GM23338 (cell line): ENCODE results near the gene LEMD2. TPM values are rescaled to one million over a fixed set of nuclear protein-coding genes. Genes with fewer than 3 reads are reported as not detected.

Experiments used
- ATAC-seq: fragments of 200-7000 bp; cut with Tn5 transposase; 3 replicates; pipeline ENCODE4 v1.9.1; 2020
- DNase-seq: peaks from one replicate; pipeline ENCODE4 v3.0.0-alpha.2; 2015; ENCODE audit warnings: low spot score
- H2AFZ ChIP-seq: fragments of 200-600 bp; sonication (generic); 2 replicates; pipeline ENCODE4 v1.8.0; 2016; ENCODE audit warnings: antibody characterized with exemption, mild to moderate bottlenecking, moderate library complexity
- H3F3A ChIP-seq: fragments of 200-600 bp; sonication (generic); replicated peaks from 2 replicates; pipeline ENCODE4 v1.8.0; 2017; ENCODE audit warnings: antibody characterized with exemption, mixed run types, low read depth
- H3K27ac ChIP-seq: fragments of 200-600 bp; sonication (generic); 2 replicates; pipeline ENCODE4 v1.6.1; 2016; ENCODE audit warnings: low read depth
- H3K27me3 ChIP-seq: fragments of 200-600 bp; sonication (generic); 2 replicates; pipeline ENCODE4 v1.8.0; 2016; ENCODE audit warnings: mild to moderate bottlenecking, mixed run types, moderate library complexity; ENCODE audit not compliant: insufficient read depth
- H3K36me3 ChIP-seq: fragments of 200-600 bp; sonication (generic); 2 replicates; pipeline ENCODE4 v1.8.0; 2016; ENCODE audit warnings: mild to moderate bottlenecking; ENCODE audit not compliant: insufficient read depth
- H3K4me1 ChIP-seq: fragments of 200-600 bp; sonication (generic); 2 replicates; pipeline ENCODE4 v1.8.0; 2016; ENCODE audit warnings: mild to moderate bottlenecking, moderate library complexity; ENCODE audit not compliant: insufficient read depth
- H3K4me2 ChIP-seq: fragments of 200-600 bp; sonication (generic); 2 replicates; pipeline ENCODE4 v1.7.1; 2017; ENCODE audit warnings: mixed run types
- H3K4me3 ChIP-seq: fragments of 200-600 bp; sonication (generic); 2 replicates; pipeline ENCODE4 v1.6.1; 2016; ENCODE audit warnings: mixed run types
- H3K79me2 ChIP-seq: fragments of 200-600 bp; sonication (generic); replicated peaks from 2 replicates; pipeline ENCODE4 v1.8.0; 2017; ENCODE audit warnings: mild to moderate bottlenecking; ENCODE audit not compliant: insufficient read depth
- H3K9me2 ChIP-seq: fragments of 200-600 bp; sonication (generic); 2 replicates; pipeline ENCODE4 v1.8.0; 2017; ENCODE audit not compliant: insufficient read depth
- H4K20me1 ChIP-seq: fragments of 200-600 bp; sonication (generic); replicated peaks from 2 replicates; pipeline ENCODE4 v1.8.0; 2017; ENCODE audit warnings: mild to moderate bottlenecking; ENCODE audit not compliant: insufficient read depth
- H3K27ac Mint-ChIP-seq: 2 replicates; pipeline ENCODE4 v1.8.0; 2020; ENCODE audit warnings: inconsistent platforms, mild to moderate bottlenecking, moderate library complexity, mixed read lengths
- H3K27me3 Mint-ChIP-seq: 3 replicates; pipeline ENCODE4 v1.8.0; 2022; ENCODE audit warnings: low read depth, mild to moderate bottlenecking, moderate library complexity, mixed read lengths, inconsistent platforms; ENCODE audit not compliant: insufficient read depth, poor library complexity
- H3K36me3 Mint-ChIP-seq: 3 replicates; pipeline ENCODE4 v1.8.0; 2021; ENCODE audit warnings: low read depth, mild to moderate bottlenecking, inconsistent platforms, moderate library complexity, mixed read lengths
- H3K4me1 Mint-ChIP-seq: 3 replicates; pipeline ENCODE4 v1.8.0; 2020; ENCODE audit warnings: mild to moderate bottlenecking, inconsistent platforms, mixed read lengths
- H3K4me3 Mint-ChIP-seq: 3 replicates; pipeline ENCODE4 v1.8.0; 2021; ENCODE audit warnings: moderate library complexity, mild to moderate bottlenecking, inconsistent platforms, mixed read lengths
- H3K9me3 Mint-ChIP-seq: 3 replicates; pipeline ENCODE4 v1.8.0; 2020; ENCODE audit warnings: moderate library complexity, mild to moderate bottlenecking, inconsistent platforms, mixed read lengths
- CREB1 ChIP-seq: fragments of 250-450 bp; sonication (Bioruptor Pico); IDR thresholded peaks from 2 replicates; pipeline ENCODE4 v1.5.0; 2020; ENCODE audit warnings: low read depth, mild to moderate bottlenecking, moderate library complexity
- EZH2 ChIP-seq: fragments of 200-600 bp; sonication (generic); IDR thresholded peaks from one replicate; pipeline ENCODE4 v1.8.0; 2017; ENCODE audit warnings: antibody characterized with exemption, mild to moderate bottlenecking, low read depth; ENCODE audit not compliant: unreplicated experiment
- JUNB ChIP-seq: IDR thresholded peaks from one replicate; pipeline ENCODE4 v1.6.1; 2016; ENCODE audit warnings: antibody characterized with exemption; ENCODE audit not compliant: unreplicated experiment
- NANOG ChIP-seq: IDR thresholded peaks from 2 replicates; pipeline ENCODE4 v1.6.1; 2016; ENCODE audit warnings: antibody characterized with exemption, borderline replicate concordance
- STAT1 ChIP-seq: IDR thresholded peaks from one replicate; pipeline ENCODE4 v1.6.1; 2016; ENCODE audit warnings: antibody characterized with exemption; ENCODE audit not compliant: unreplicated experiment
- ZNF114 ChIP-seq: fragments of 250-450 bp; sonication (Bioruptor Pico); IDR thresholded peaks from 2 replicates; pipeline ENCODE4 v1.5.0; 2020; ENCODE audit warnings: mild to moderate bottlenecking, moderate library complexity
- ZNF462 ChIP-seq: fragments of 250-450 bp; sonication (Bioruptor Pico); IDR thresholded peaks from 2 replicates; pipeline ENCODE4 v1.5.0; 2020; ENCODE audit warnings: mild to moderate bottlenecking, moderate library complexity
- polyA plus RNA-seq: library from polyadenylated mRNA; unstranded; fragments of >200 nt; fragmentation: Nextera tagmentation; extraction: Ambion mirVana; gene quantifications from 2 replicates; pipeline ENCODE4 v1.2.1, GENCODE V29; 2016
- total RNA-seq: library from RNA; depleted of rRNA; stranded (reverse); fragments of >200 nt; shearing (Covaris generic); gene quantifications from 2 replicates; pipeline ENCODE4 v1.2.3, GENCODE V29; 2014
- TF ChIP-seq, protein P1 (sequence below): IDR thresholded peaks from one replicate; pipeline ENCODE4 v1.6.1; 2018; ENCODE audit warnings: antibody characterized with exemption; ENCODE audit not compliant: unreplicated experiment
- TF ChIP-seq, protein P2 (sequence below), 2 experiments: fragments of 200-600 bp in 1 of 2; sonication (generic) in 1 of 2; conservative IDR thresholded peaks; 2 replicates each; pipeline versions ENCODE4 v1.5.1 to v1.6.1; 2016 to 2017; ENCODE audit warnings: antibody characterized with exemption in 2 of 2, low read depth in 2 of 2, mild to moderate bottlenecking in 2 of 2, moderate library complexity in 1 of 2

Gene LEMD2
- total and polyA plus RNA-seq, 2 experiments from 2014 or later = 28.6 to 64.7 TPM

DNA sequence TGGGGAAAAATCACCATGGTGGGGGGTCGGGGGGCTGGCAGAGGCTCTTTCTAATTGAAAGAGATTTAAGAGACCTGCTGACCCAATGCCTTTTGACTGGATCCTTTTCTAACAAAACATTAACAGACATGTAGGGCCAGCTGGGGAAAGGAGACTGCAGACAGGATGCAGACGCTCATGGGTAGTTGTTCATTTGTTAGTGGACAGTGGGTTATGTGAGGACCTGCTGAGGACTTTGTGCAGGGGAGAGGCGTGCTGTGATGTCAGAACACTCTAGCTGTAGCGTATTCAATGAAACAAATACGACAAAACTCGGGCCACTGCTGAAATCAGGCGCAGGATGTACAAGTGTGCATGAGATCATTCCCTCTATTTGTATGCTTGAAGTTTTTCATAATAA lies 43.4 kb downstream of the LEMD2 start:
- no peaks in the 10 kb centered on the region for H3K36me3 Mint-ChIP-seq
- H3K79me2 ChIP-seq = no peaks in the 10 kb centered on the region
- no peak for ATAC-seq
- H3K4me3 ChIP-seq = no peak overlapping the region
- no peaks in the 10 kb centered on the region for H3K9me2 ChIP-seq
- no peaks in the 10 kb centered on the region for H3K27me3 ChIP-seq
- no peak overlapping the region; the same call in 1 of the 2 replicates for H2AFZ ChIP-seq
- H3K4me1 ChIP-seq = peaks cover 20% of the 10 kb centered on the region
- H3K4me2 ChIP-seq = 0 out of 2 replicates have a peak overlapping the region, but pooled peaks have one; percentile 38
- H3F3A ChIP-seq = no peaks in the 10 kb centered on the region
- peaks cover 11% of the 10 kb centered on the region for H3K27me3 Mint-ChIP-seq
- DNase-seq = no peak
- no peaks in the 10 kb centered on the region for H3K36me3 ChIP-seq
- H3K27ac Mint-ChIP-seq = peak overlapping the region; percentile 50; the same call in 1 of the 2 replicates
- H4K20me1 ChIP-seq = no peaks in the 10 kb centered on the region
- peak overlapping the region; percentile 13; the same call in 1 of the 3 replicates for H3K4me3 Mint-ChIP-seq
- no peaks in the 10 kb centered on the region for H3K9me3 Mint-ChIP-seq
- H3K4me1 Mint-ChIP-seq = peaks cover 43% of the 10 kb centered on the region
- TF ChIP-seq ZNF462 (CRISPR knock-in tag) = no peak
- TF ChIP-seq NANOG = no peak
- TF ChIP-seq ZNF114 (CRISPR knock-in tag) = no peak
- no peak for TF ChIP-seq JUNB
- TF ChIP-seq EZH2 = no peak
- TF ChIP-seq, protein P1, sequence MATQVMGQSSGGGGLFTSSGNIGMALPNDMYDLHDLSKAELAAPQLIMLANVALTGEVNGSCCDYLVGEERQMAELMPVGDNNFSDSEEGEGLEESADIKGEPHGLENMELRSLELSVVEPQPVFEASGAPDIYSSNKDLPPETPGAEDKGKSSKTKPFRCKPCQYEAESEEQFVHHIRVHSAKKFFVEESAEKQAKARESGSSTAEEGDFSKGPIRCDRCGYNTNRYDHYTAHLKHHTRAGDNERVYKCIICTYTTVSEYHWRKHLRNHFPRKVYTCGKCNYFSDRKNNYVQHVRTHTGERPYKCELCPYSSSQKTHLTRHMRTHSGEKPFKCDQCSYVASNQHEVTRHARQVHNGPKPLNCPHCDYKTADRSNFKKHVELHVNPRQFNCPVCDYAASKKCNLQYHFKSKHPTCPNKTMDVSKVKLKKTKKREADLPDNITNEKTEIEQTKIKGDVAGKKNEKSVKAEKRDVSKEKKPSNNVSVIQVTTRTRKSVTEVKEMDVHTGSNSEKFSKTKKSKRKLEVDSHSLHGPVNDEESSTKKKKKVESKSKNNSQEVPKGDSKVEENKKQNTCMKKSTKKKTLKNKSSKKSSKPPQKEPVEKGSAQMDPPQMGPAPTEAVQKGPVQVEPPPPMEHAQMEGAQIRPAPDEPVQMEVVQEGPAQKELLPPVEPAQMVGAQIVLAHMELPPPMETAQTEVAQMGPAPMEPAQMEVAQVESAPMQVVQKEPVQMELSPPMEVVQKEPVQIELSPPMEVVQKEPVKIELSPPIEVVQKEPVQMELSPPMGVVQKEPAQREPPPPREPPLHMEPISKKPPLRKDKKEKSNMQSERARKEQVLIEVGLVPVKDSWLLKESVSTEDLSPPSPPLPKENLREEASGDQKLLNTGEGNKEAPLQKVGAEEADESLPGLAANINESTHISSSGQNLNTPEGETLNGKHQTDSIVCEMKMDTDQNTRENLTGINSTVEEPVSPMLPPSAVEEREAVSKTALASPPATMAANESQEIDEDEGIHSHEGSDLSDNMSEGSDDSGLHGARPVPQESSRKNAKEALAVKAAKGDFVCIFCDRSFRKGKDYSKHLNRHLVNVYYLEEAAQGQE = no peak
- no peak for TF ChIP-seq STAT1
- TF ChIP-seq, protein P2, sequence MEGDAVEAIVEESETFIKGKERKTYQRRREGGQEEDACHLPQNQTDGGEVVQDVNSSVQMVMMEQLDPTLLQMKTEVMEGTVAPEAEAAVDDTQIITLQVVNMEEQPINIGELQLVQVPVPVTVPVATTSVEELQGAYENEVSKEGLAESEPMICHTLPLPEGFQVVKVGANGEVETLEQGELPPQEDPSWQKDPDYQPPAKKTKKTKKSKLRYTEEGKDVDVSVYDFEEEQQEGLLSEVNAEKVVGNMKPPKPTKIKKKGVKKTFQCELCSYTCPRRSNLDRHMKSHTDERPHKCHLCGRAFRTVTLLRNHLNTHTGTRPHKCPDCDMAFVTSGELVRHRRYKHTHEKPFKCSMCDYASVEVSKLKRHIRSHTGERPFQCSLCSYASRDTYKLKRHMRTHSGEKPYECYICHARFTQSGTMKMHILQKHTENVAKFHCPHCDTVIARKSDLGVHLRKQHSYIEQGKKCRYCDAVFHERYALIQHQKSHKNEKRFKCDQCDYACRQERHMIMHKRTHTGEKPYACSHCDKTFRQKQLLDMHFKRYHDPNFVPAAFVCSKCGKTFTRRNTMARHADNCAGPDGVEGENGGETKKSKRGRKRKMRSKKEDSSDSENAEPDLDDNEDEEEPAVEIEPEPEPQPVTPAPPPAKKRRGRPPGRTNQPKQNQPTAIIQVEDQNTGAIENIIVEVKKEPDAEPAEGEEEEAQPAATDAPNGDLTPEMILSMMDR (conservative IDR thresholded peaks at IDR 0.05; ENCODE audit: low read depth in 2 of 2) = no peak
- no peak for TF ChIP-seq CREB1 (CRISPR knock-in tag)
- H3K27ac ChIP-seq = no peak overlapping the region
